ENCODE measurements around the gene DPH2. TPM values are rescaled to one million over a fixed set of nuclear protein-coding genes. Genes with fewer than 3 reads are reported as not detected.

DPH2 gene
- total and polyA plus RNA-seq, 10 of the 15 experiments (the other 5 are each of a cell fraction or from before 2014, with no cell fraction given) = 13.1 to 82.9 (median 52.0) TPM

DNA sequence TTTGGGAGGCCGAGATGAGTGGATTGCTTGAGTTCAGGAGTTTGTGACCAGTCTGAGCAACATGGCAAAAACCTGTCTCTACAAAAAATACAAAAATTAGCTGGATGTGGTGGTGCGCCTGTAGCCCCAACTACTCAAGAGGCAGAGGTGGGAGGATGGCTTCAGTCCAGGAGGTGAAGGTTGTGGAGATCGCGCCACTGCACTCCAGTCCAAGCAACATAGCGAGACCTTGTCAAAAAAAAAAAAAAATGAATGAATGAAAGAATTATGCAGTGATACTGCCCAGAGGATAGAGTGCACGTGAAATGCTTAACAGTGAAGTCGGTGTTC lies 429 bp upstream of the DPH2 start:
- POLR2A ChIA-PET = interaction anchor here (1.0 kb wide), 1 partner anchor 17 kb away, joined by 3 read pairs; no protein-coding TSS in a partner anchor
- Histone ChIP-seq H3K27ac (ENCODE audit: control insufficient read depth, insufficient read depth) (no peak overlapping the region), H2AFZ (ENCODE audit: control insufficient read depth, low read depth, low read length) (peak overlapping the region; percentile 1; the same call in 1 of the 2 replicates), H3K9ac (ENCODE audit: control insufficient read depth, insufficient read depth, low read length) (no peak overlapping the region), H4K20me1 (ENCODE audit: control insufficient read depth, insufficient read depth) (no peaks in the 10 kb centered on the region), H3K27me3 (replicated peaks in 1 of 2; ENCODE audit: control insufficient read depth in 2 of 2, insufficient read depth in 2 of 2, low read length in 1 of 2) (no peaks in the 10 kb centered on the region), H3K9me3 (replicated peaks; ENCODE audit: control insufficient read depth, insufficient read depth, low read length) (no peaks in the 10 kb centered on the region), H3K4me2 (ENCODE audit: control insufficient read depth, insufficient read depth) (no peak overlapping the region), H3K4me3 (no peak overlapping the region), H3K36me3 (ENCODE audit: control insufficient read depth in 2 of 2, insufficient read depth in 2 of 2, low read length in 1 of 2) (peaks cover 8 to 11% of the 10 kb centered on the region in 2 experiments; a peak in 3 of 4 replicates), H3K4me1 (ENCODE audit: control insufficient read depth, insufficient read depth, low read length) (peaks cover 18% of the 10 kb centered on the region), H3K79me2 (ENCODE audit: control insufficient read depth, insufficient read depth, low read length) (peaks cover 16% of the 10 kb centered on the region)
- FAIRE-seq = no peak
- RAD21 ChIA-PET (ENCODE audit: unreplicated experiment) = interaction anchor here (2.6 kb wide), 1 partner anchor 206 kb away, joined by 6 read pairs; no protein-coding TSS in a partner anchor
- TF ChIP-seq PML (IDR thresholded peaks at IDR 0.05; ENCODE audit: low read length) (no peak), YY1 (IDR thresholded peaks at IDR 0.05; ENCODE audit: low read depth, low read length) (no peak), HDGF (IDR thresholded peaks at IDR 0.05) (peak; percentile 48; the same call in 1 of the 2 replicates), NR2F1 (conservative IDR thresholded peaks at IDR 0.05) (no peak), ELK1 (IDR thresholded peaks at IDR 0.05; ENCODE audit: low read depth, low read length) (no peak), MLLT1 (IDR thresholded peaks at IDR 0.05) (peak; percentile 76), POLR2AphosphoS5 (IDR thresholded peaks at IDR 0.05; ENCODE audit: low read length) (no peak), NBN (IDR thresholded peaks at IDR 0.05) (0 out of 2 replicates have a peak, but pooled peaks have one; percentile 25)
- TF ChIP-seq, protein P1, sequence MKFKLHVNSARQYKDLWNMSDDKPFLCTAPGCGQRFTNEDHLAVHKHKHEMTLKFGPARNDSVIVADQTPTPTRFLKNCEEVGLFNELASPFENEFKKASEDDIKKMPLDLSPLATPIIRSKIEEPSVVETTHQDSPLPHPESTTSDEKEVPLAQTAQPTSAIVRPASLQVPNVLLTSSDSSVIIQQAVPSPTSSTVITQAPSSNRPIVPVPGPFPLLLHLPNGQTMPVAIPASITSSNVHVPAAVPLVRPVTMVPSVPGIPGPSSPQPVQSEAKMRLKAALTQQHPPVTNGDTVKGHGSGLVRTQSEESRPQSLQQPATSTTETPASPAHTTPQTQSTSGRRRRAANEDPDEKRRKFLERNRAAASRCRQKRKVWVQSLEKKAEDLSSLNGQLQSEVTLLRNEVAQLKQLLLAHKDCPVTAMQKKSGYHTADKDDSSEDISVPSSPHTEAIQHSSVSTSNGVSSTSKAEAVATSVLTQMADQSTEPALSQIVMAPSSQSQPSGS (IDR thresholded peaks at IDR 0.05; ENCODE audit: low read length) = no peak
- WGBS (ENCODE audit: insufficient coverage, insufficient replicate concordance, low lambda C conversion rate, missing lambda C conversion rate) = 67% methylated on average over 7 of the region's 7 CpGs
- no TSS peak for BruUV-seq (replicated peaks)
- DNase-seq (ENCODE audit: low read depth, low spot score) = no peak
- CTCF ChIA-PET = interaction anchor here (0.6 to 2.0 kb wide), 4 partner anchors 24 to 319 kb away, joined by 3 to 6 read pairs (median 4); partner anchors contain the start of gene KDM4A
- SMC1A ChIA-PET (ENCODE audit: uncharacterized antibody, unreplicated experiment) = interaction anchor here (1.0 kb wide), 1 partner anchor 79 kb away, joined by 3 read pairs; no protein-coding TSS in a partner anchor
- in situ Hi-C loops (cut with MboI) (no loop called here), intact Hi-C loops (cut with micrococcal nuclease; ENCODE audit: unreplicated experiment) (loop anchor here (1.0 kb wide), 1 partner anchor 23 kb away; the partner anchor contains the start of gene IPO13)
- no peak for ATAC-seq

Data from GM12878 (cell line).